OCI-LY7 (cell line): ENCODE data around the gene TNFAIP8L1. TPM values are rescaled to one million over a fixed set of nuclear protein-coding genes. Genes with fewer than 3 reads are reported as not detected.
"Not testable (repeated sequence)": the region's sequence is repeated elsewhere in the genome, so short reads cannot be mapped to it uniquely, and the experiment has no call there.

ENCODE experiments used
- BruUV-seq: library from RNA; stranded (reverse); fragments of 400-500 nt; replicated peaks from 2 replicates; lab custom pipeline; 2021; lab: Mats Ljungman, UMichigan
- CTCF ChIA-PET: fragments of 300-600 bp; sonication (Branson Sonifier 250); formaldehyde crosslinking; loops from one replicate; lab custom pipeline; 2022; ENCODE audit warnings: antibody characterized with exemption; ENCODE audit not compliant: unreplicated experiment; lab: Charles Lee
- POLR2A ChIA-PET: fragments of 300-600 bp; sonication (Branson Sonifier 250); formaldehyde crosslinking; loops from one replicate; lab custom pipeline; 2022; ENCODE audit warnings: antibody characterized with exemption; lab: Charles Lee
- DNase-seq: peaks from one replicate; pipeline ENCODE4 v3.0.0-alpha.2; 2015; ENCODE audit warnings: low spot score
- H2AFZ ChIP-seq: fragments of 200-600 bp; sonication (generic), shearing (Covaris generic); 2 replicates; pipeline ENCODE4 v1.6.1; 2014; ENCODE audit warnings: mild to moderate bottlenecking, antibody characterized with exemption, low read length, moderate library complexity
- H3K27ac ChIP-seq: fragments of 200-600 bp; sonication (generic); 2 replicates; pipeline ENCODE4 v1.5.1; 2014; ENCODE audit warnings: mixed run types, low read depth, mild to moderate bottlenecking, moderate library complexity, low read length, inconsistent platforms; ENCODE audit not compliant: poor library complexity, severe bottlenecking
- H3K36me3 ChIP-seq: fragments of 200-600 bp; sonication (generic); 2 replicates; pipeline ENCODE4 v1.6.1; 2014; ENCODE audit warnings: mild to moderate bottlenecking, antibody characterized with exemption, low read length, moderate library complexity, mixed read lengths; ENCODE audit not compliant: insufficient read depth
- H3K4me1 ChIP-seq: fragments of 200-600 bp; sonication (generic); 2 replicates; pipeline ENCODE4 v1.5.1; 2014; ENCODE audit warnings: mild to moderate bottlenecking, low read length; ENCODE audit not compliant: insufficient read depth, poor library complexity, severe bottlenecking
- H3K4me2 ChIP-seq: fragments of 200-600 bp; sonication (generic); 2 replicates; pipeline ENCODE4 v1.6.1; 2014; ENCODE audit warnings: mild to moderate bottlenecking, low read length
- H3K4me3 ChIP-seq: fragments of 200-600 bp; sonication (generic); 2 replicates; pipeline ENCODE4 v1.5.1; 2014; ENCODE audit warnings: mild to moderate bottlenecking, low read depth, low read length; ENCODE audit not compliant: poor library complexity, severe bottlenecking
- H3K79me2 ChIP-seq: fragments of 200-600 bp; sonication (generic); 2 replicates; pipeline ENCODE4 v1.6.1; 2016; ENCODE audit warnings: low read depth, mild to moderate bottlenecking, low read length, moderate library complexity, mixed read lengths; ENCODE audit not compliant: insufficient read depth
- H3K9me2 ChIP-seq: fragments of 200-600 bp; sonication (generic); 2 replicates; pipeline ENCODE4 v1.6.1; 2016; ENCODE audit warnings: mild to moderate bottlenecking, low read length, mixed read lengths; ENCODE audit not compliant: insufficient read depth
- H3K9me3 ChIP-seq: fragments of 200-600 bp; sonication (generic); 2 replicates; pipeline ENCODE4 v1.6.1; 2014; ENCODE audit warnings: mild to moderate bottlenecking, mixed run types, low read length, mixed read lengths
- H4K20me1 ChIP-seq: fragments of 200-600 bp; sonication (generic); 2 replicates; pipeline ENCODE4 v1.6.1; 2014; ENCODE audit warnings: mild to moderate bottlenecking, antibody characterized with exemption, low read length, moderate library complexity, mixed read lengths; ENCODE audit not compliant: insufficient read depth
- CTCF ChIP-seq: fragments of 200-600 bp; sonication (generic); conservative IDR thresholded peaks from 2 replicates; pipeline ENCODE4 v1.5.1; 2014; ENCODE audit warnings: mild to moderate bottlenecking, antibody characterized with exemption, low read length, moderate library complexity, mixed read lengths
- EZH2phosphoT487 ChIP-seq: fragments of 200-600 bp; sonication (generic); IDR thresholded peaks from 2 replicates; pipeline ENCODE4 v1.6.1; 2018; ENCODE audit warnings: low read depth, borderline replicate concordance, mild to moderate bottlenecking, mixed run types, antibody characterized with exemption, low read length, moderate library complexity, mixed read lengths
- intact Hi-C: fragments of 100-400 bp; cut with micrococcal nuclease; formaldehyde crosslinking; loops from one replicate; pipeline ENCODE4 v1.10.0; 2022; ENCODE audit not compliant: unreplicated experiment
- total RNA-seq, 2 experiments: library from RNA; depleted of rRNA in 1 of 2; stranded (reverse); fragments of >200 nt in 1 of 2; shearing (Covaris generic) in 1 of 2; gene quantifications; 2 replicates each; pipeline ENCODE4 v1.2.3, GENCODE V29; 2014 to 2022

Gene TNFAIP8L1
- total RNA-seq, 2 experiments from 2014 or later = 9.0 to 22.7 TPM

- Histone ChIP-seq H3K36me3 (no peaks in the 10 kb centered on the region), H3K79me2 (no peaks in the 10 kb centered on the region), H3K4me1 (peaks cover 8% of the 10 kb centered on the region), H2AFZ (no peak overlapping the region), H3K4me3 (no peak overlapping the region), H3K9me3 (no peaks in the 10 kb centered on the region), H3K27ac (no peak overlapping the region), H4K20me1 (no peaks in the 10 kb centered on the region), H3K4me2 (no peak overlapping the region), H3K9me2 (no peaks in the 10 kb centered on the region)
- ChIA-PET POLR2A (interaction anchor here (0.7 kb wide), 1 partner anchor 58 kb away, joined by 3 read pairs; the partner anchor contains the start of gene PLIN5), CTCF (no interaction called here)
- no peak for DNase-seq
- no peak for TF ChIP-seq EZH2phosphoT487
- no peak for TF ChIP-seq CTCF
- intact Hi-C loops = no loop called here
- no TSS peak for BruUV-seq
Observed at GRCh38 chr19:4593409-4593851, 45.9 kb upstream of the TNFAIP8L1 start.

GRCh38 chr19:4594201-4594600, 45.1 kb upstream of the TNFAIP8L1 start:
- no peaks in the 10 kb centered on the region for H3K79me2 ChIP-seq
- POLR2A ChIA-PET = no interaction called here
- H3K4me1 ChIP-seq = peaks cover 12% of the 10 kb centered on the region
- no peaks in the 10 kb centered on the region for H3K9me2 ChIP-seq
- no peaks in the 10 kb centered on the region for H3K9me3 ChIP-seq
- H3K27ac ChIP-seq = no peak overlapping the region
- intact Hi-C loops = no loop called here
- no TSS peak for BruUV-seq
- no peak for TF ChIP-seq EZH2phosphoT487
- no peak for TF ChIP-seq CTCF
- H3K4me3 ChIP-seq = no peak overlapping the region
- H4K20me1 ChIP-seq = no peaks in the 10 kb centered on the region
- H3K36me3 ChIP-seq = no peaks in the 10 kb centered on the region
- no peak for DNase-seq
- H3K4me2 ChIP-seq = no peak overlapping the region
- CTCF ChIA-PET = no interaction called here
- H2AFZ ChIP-seq = no peak overlapping the region

GRCh38 chr19:4595158-4595557, 44.2 kb upstream of the TNFAIP8L1 start:
- peaks cover 12% of the 10 kb centered on the region for H3K4me1 ChIP-seq
- H3K36me3 ChIP-seq, H3K4me3 ChIP-seq, H2AFZ ChIP-seq, H3K79me2 ChIP-seq, CTCF ChIA-PET, intact Hi-C loops, H3K4me2 ChIP-seq, BruUV-seq, H3K27ac ChIP-seq, H3K9me3 ChIP-seq, H4K20me1 ChIP-seq, H3K9me2 ChIP-seq, DNase-seq: not testable (repeated sequence)
- POLR2A ChIA-PET = interaction anchor here (0.6 kb wide), 1 partner anchor 58 kb away, joined by 5 read pairs; no protein-coding TSS in a partner anchor
